Measurements from ENCODE around the gene LRRC57.

Gene LRRC57

GRCh38 chr15:42549032-42549491 lies 469 bp upstream of the LRRC57 start:
- no peaks in the 10 kb centered on the region for H3K9me2 ChIP-seq (replicated peaks; ENCODE audit: insufficient read depth, low read length)
- H3K27me3 ChIP-seq (ENCODE audit: low read length), result no peaks in the 10 kb centered on the region
- peak overlapping the region; percentile 79 for H3K4me2 ChIP-seq (ENCODE audit: low read depth, low read length, poor library complexity, severe bottlenecking)
- H2AFZ ChIP-seq (ENCODE audit: low read depth, low read length, severe bottlenecking), result peak overlapping the region; percentile 87
- 0 out of 2 replicates have a peak, but pooled peaks cover 3% of the 10 kb centered on the region for H3F3A ChIP-seq (ENCODE audit: insufficient read depth)
- peak overlapping the region; percentile 51 for H3K27ac ChIP-seq (ENCODE audit: low read depth, low read length)
- no peak for TF ChIP-seq EZH2phosphoT487 (conservative IDR thresholded peaks at IDR 0.05; ENCODE audit: low read length)
- no peak for TF ChIP-seq CTCF (IDR thresholded peaks at IDR 0.05; ENCODE audit: insufficient read depth, low read length, poor library complexity, severe bottlenecking)
- H3K79me2 ChIP-seq (ENCODE audit: insufficient read depth, low read length), result peaks cover 71% of the 10 kb centered on the region
- H3K9me3 ChIP-seq (ENCODE audit: insufficient read depth, low read length), result no peaks in the 10 kb centered on the region
- peaks cover 7% of the 10 kb centered on the region for H3K36me3 ChIP-seq (ENCODE audit: low read length)
- peak overlapping the region; percentile 80 for H3K4me3 ChIP-seq (ENCODE audit: insufficient read depth, low read length, poor library complexity, severe bottlenecking)
- no peaks in the 10 kb centered on the region; the same call in 1 of the 2 replicates for H4K20me1 ChIP-seq (ENCODE audit: low read depth, low read length)
- peak overlapping the region; percentile 92 for H3K9ac ChIP-seq (ENCODE audit: low read length)

- Histone ChIP-seq H3K9me2 (replicated peaks; ENCODE audit: insufficient read depth, low read length) (no peaks in the 10 kb centered on the region), H3K27me3 (ENCODE audit: low read length) (no peaks in the 10 kb centered on the region), H4K20me1 (ENCODE audit: low read depth, low read length) (no peaks in the 10 kb centered on the region; the same call in 1 of the 2 replicates), H3K27ac (ENCODE audit: low read depth, low read length) (peak overlapping the region; percentile 51; the same call in 1 of the 2 replicates), H3K9me3 (ENCODE audit: insufficient read depth, low read length) (no peaks in the 10 kb centered on the region), H3K36me3 (ENCODE audit: low read length) (peaks cover 10% of the 10 kb centered on the region), H3K9ac (ENCODE audit: low read length) (peak overlapping the region; percentile 92), H3K4me3 (ENCODE audit: insufficient read depth, low read length, poor library complexity, severe bottlenecking) (peak overlapping the region; percentile 80), H3K79me2 (ENCODE audit: insufficient read depth, low read length) (peaks cover 59% of the 10 kb centered on the region), H3F3A (ENCODE audit: insufficient read depth) (0 out of 2 replicates have a peak, but pooled peaks cover 3% of the 10 kb centered on the region), H3K4me2 (ENCODE audit: low read depth, low read length, poor library complexity, severe bottlenecking) (peak overlapping the region; percentile 79), H2AFZ (ENCODE audit: low read depth, low read length, severe bottlenecking) (peak overlapping the region; percentile 87)
- no peak for TF ChIP-seq CTCF (IDR thresholded peaks at IDR 0.05; ENCODE audit: insufficient read depth, low read length, poor library complexity, severe bottlenecking)
- no peak for TF ChIP-seq EZH2phosphoT487 (conservative IDR thresholded peaks at IDR 0.05; ENCODE audit: low read length)
Observed at GRCh38 chr15:42547918-42548248, 710 bp downstream of the LRRC57 start.

- peaks cover 10% of the 10 kb centered on the region for H3K36me3 ChIP-seq (ENCODE audit: low read length)
- no peak overlapping the region for H3K4me3 ChIP-seq (ENCODE audit: insufficient read depth, low read length, poor library complexity, severe bottlenecking)
- H3K9ac ChIP-seq (ENCODE audit: low read length), result no peak overlapping the region
- no peak overlapping the region for H2AFZ ChIP-seq (ENCODE audit: low read depth, low read length, severe bottlenecking)
- no peaks in the 10 kb centered on the region for H3K27me3 ChIP-seq (ENCODE audit: low read length)
- H3K4me2 ChIP-seq (ENCODE audit: low read depth, low read length, poor library complexity, severe bottlenecking), result no peak overlapping the region
- H3K9me3 ChIP-seq (ENCODE audit: insufficient read depth, low read length), result no peaks in the 10 kb centered on the region
- no peaks in the 10 kb centered on the region for H3F3A ChIP-seq (ENCODE audit: insufficient read depth)
- H3K27ac ChIP-seq (ENCODE audit: low read depth, low read length), result no peak overlapping the region
- H3K79me2 ChIP-seq (ENCODE audit: insufficient read depth, low read length), result peaks cover 32% of the 10 kb centered on the region
- TF ChIP-seq EZH2phosphoT487 (conservative IDR thresholded peaks at IDR 0.05; ENCODE audit: low read length) (no peak), CTCF (IDR thresholded peaks at IDR 0.05; ENCODE audit: insufficient read depth, low read length, poor library complexity, severe bottlenecking) (no peak)
- H4K20me1 ChIP-seq (ENCODE audit: low read depth, low read length), result no peaks in the 10 kb centered on the region
- no peaks in the 10 kb centered on the region for H3K9me2 ChIP-seq (replicated peaks; ENCODE audit: insufficient read depth, low read length)
Observed at GRCh38 chr15:42544853-42545629, 3.6 kb downstream of the LRRC57 start.

Data from SU-DHL-6 (cell line).